Breast epithelium (tissue), 3 donors: ENCODE results near the gene TRIM56.

Experiments used
- POLR2A ChIP-seq: fragments of 450-650 bp; IDR thresholded peaks from one replicate; pipeline ENCODE4 v1.6.1; 2016; ENCODE audit warnings: antibody characterized with exemption, mild to moderate bottlenecking, moderate library complexity
- TF ChIP-seq, protein P1 (sequence below), 3 donors: fragments of 450-650 bp; IDR thresholded peaks; one replicate each; pipeline ENCODE4 v1.5.1; 2016 to 2017; ENCODE audit warnings: antibody characterized with exemption in 3 of 3, mild to moderate bottlenecking in 3 of 3, moderate library complexity in 3 of 3

- TF ChIP-seq, protein P1, sequence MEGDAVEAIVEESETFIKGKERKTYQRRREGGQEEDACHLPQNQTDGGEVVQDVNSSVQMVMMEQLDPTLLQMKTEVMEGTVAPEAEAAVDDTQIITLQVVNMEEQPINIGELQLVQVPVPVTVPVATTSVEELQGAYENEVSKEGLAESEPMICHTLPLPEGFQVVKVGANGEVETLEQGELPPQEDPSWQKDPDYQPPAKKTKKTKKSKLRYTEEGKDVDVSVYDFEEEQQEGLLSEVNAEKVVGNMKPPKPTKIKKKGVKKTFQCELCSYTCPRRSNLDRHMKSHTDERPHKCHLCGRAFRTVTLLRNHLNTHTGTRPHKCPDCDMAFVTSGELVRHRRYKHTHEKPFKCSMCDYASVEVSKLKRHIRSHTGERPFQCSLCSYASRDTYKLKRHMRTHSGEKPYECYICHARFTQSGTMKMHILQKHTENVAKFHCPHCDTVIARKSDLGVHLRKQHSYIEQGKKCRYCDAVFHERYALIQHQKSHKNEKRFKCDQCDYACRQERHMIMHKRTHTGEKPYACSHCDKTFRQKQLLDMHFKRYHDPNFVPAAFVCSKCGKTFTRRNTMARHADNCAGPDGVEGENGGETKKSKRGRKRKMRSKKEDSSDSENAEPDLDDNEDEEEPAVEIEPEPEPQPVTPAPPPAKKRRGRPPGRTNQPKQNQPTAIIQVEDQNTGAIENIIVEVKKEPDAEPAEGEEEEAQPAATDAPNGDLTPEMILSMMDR (IDR thresholded peaks at IDR 0.05): no peak
- TF ChIP-seq POLR2A: no peak
Observed at GRCh38 chr7:101114492-101114891, 29.2 kb downstream of the TRIM56 start.
